ENCODE measurements around the gene CCSER1.

- TF ChIP-seq CTCF (conservative IDR thresholded peaks at IDR 0.05; ENCODE audit: low read length) (no peak), EZH2phosphoT487 (IDR thresholded peaks at IDR 0.05; ENCODE audit: borderline replicate concordance) (no peak)
Observed at GRCh38 chr4:90542216-90542615, 415.0 kb downstream of the CCSER1 start.

All from Loucy (cell line).